HG02973 (cell line): ENCODE measurements around the gene SDC3.

ENCODE experiments used
- ATAC-seq: cut with Tn5 transposase; IDR thresholded peaks from one replicate; pipeline ENCODE4 v1.9.1; 2021; ENCODE audit warnings: moderate library complexity; ENCODE audit not compliant: unreplicated experiment

The SDC3 gene

DNA sequence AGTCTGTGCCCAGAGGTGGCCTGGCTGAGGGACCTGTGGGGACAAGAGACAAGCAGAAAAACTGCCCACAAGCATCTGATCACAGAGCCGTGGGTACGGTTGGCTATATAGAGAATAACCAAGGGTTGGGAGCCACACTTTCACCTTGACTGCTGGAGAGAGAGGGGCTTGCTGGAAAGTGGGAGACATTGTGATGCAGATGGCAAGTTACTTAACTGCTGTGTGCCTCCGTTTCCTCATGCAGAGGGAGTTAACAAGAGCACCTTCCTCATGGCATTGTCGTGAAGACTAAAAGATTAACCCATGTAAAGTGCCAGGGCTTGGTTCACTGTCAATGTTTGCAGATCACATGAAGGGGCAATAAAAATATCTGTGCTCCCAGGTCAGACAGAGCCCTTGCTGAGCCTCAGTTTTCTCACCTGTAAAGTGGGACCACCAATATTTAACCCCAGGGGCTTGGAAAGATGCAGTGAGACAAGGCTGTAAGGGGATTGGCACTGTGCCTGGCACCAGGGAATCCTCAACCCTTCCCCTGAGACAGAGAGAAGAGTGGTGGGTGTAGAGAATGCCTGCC is 52.8 kb downstream of the SDC3 start:
- ATAC-seq, result no peak

GRCh38 chr1:30853350-30853749 is 55.2 kb downstream of the SDC3 start:
- ATAC-seq, result no peak

DNA sequence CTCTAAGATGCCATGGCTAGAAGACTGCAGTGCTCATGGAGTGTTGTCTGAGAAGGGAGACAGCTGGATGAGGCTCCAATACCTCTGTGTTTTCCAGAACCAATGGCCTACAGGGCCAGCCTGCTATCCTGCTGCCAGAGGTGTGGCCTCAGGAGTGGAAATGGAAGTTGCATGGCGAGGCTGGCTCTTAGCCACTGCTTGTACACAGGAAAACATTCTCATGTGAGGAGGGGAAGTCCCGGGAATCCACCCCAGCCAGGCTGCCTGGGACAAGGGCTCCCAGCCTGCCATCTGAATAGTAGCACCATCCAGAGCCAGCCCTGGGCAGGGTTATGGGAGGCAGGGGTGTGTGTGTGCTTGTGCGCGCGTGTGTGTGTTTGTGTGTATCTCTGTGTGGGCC is 56.5 kb downstream of the SDC3 start:
- no peak for ATAC-seq

- no peak for ATAC-seq
These were observed 57.3 kb downstream of the SDC3 start for GRCh38 chr1:30851286-30851685.

- ATAC-seq, result no peak
These were observed 58.0 kb downstream of the SDC3 start for GRCh38 chr1:30850607-30851006.

GRCh38 chr1:30848130-30848529 is 60.4 kb downstream of the SDC3 start:
- ATAC-seq, result no peak

DNA sequence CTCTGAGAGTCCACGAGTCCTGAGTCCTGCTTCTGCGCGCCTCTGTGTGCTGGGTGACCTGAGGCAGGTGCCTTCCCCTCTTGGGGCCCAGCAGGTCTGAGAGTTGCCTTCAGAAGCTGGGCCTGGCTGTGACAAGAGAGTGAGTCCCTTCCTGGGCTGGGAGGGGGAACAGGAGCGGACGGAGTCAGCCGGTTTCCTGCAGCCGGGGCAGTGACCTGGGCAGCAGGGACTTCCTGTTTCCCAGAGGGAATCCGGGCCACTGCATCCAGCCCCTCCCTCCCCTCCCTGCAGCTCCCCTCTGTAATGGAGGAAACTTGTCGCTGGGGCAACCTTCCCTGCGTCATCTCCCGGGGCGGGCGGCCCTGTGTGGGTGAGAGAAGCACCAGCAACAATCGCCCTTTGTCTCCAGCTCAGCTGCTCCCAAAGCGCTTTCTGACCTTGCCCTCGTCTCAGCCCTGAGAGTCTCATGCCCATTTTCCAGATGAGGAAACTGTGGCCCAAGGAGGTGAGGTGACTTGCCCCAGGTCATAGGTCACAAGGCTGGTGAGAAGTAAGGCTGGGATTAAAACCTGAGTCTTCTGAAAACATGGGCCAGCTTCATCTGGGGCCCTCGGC is 61.1 kb downstream of the SDC3 start:
- ATAC-seq, result no peak

DNA sequence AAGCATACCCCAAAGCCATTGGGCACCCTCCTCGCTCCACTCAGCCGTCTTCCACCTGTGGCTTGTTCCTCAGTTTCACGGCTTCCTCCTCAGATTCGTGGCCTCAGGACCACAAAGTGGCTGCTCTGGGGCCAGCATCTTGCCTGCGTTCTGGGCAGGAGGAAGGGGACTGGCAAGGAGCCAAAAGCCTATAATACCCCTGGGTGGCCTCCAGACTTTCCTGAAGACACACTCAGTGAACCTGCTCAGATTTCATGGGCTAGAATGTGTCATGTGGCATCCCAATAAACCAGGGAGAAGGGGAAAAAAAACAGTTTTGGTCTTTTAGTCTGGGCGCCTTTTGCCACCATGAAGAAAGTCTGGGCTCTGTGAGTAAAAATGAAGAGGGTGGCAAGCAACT is 62.0 kb downstream of the SDC3 start:
- no peak for ATAC-seq

DNA sequence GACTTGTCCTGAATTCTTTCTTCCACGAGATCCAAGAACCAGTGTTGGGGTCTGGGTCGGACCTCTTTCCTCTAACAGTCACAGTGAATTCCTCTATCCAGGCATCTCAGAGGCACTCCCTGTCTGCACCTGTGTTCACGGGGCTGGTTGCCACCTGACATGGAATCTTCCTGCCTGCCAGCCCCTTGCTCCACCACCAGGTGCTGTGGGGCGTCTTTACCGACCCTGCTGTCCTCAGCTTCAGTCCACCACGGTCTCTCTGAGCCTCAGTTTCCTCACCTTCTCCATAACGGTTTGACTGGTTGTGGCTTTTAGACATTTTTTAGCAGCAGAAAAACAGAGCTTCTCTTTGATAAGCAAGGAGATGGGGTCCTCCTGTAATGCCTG is 62.7 kb downstream of the SDC3 start:
- ATAC-seq, result no peak

GRCh38 chr1:30845237-30845903 is 63.2 kb downstream of the SDC3 start:
- no peak for ATAC-seq

DNA sequence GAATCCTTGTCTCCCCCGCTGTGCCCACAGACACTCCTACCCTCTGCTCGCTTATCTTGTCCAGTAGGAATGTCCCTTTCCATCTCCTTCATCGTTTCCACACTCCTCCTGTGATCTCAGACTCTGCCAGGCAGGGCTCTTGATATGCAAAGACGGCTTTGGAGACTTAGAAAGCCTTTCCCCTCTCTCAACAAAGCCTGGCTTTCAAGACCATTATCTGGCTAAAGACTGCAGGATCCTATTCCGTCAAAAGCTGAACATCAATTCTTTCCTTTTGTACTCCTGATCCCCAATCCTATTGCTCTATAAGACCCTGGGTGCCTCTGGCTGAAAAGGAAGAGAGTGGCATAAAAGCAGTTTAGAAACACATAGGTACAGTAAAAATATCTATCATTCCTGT is 63.9 kb downstream of the SDC3 start:
- no peak for ATAC-seq

DNA sequence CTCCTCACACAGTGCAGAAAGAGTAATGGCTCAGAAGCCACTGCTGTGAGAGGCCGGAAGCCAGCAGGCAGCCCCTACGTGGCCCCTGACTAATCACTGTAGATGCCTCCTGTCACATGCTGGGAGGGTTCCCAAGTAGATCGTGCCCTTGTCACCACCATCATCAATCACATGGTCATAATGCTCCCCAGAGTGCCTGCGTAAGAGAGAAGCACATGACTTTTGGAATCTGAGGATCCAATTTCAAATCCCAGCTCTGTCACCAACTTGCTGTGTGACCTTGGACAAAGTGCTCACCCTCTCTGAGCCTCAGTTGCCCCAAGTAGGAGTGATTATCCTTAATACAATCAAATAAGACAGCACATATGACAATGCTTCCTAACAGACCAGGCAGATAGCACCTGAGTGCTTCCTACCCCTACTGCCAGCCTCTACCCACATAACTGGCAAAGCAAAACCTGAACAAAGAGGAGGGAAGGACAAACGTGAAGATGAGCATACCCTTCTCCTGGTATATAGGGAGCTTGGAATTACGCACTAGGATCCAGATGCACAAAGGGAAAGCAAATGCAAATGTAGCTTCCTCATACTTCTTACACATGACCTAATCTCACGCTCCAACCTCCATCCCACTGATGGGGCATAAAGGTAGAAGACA is 65.7 kb downstream of the SDC3 start:
- no peak for ATAC-seq

GRCh38 chr1:30840904-30841598 is 67.5 kb downstream of the SDC3 start:
- no peak for ATAC-seq

- ATAC-seq, result no peak
These were observed 68.7 kb downstream of the SDC3 start for GRCh38 chr1:30839827-30840359.

DNA sequence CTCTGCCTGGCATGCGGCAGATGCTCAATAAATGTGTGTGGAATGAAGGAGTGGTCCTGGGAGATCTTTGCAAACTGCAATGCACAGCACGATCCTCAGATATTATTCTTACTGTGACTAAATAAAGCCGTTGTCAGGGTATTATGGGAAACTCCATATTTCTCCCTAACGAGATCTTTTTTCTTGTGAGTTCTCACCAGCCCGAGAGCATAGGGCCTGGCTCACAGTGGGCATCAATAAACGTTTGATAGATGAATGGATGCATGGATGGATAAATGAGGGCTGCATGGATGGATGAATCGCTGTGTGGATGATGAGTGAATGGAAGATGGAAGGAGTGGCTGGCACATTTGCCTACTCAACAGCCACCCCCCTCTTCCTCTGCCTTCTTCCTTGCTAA is 69.6 kb downstream of the SDC3 start:
- ATAC-seq, result no peak

DNA sequence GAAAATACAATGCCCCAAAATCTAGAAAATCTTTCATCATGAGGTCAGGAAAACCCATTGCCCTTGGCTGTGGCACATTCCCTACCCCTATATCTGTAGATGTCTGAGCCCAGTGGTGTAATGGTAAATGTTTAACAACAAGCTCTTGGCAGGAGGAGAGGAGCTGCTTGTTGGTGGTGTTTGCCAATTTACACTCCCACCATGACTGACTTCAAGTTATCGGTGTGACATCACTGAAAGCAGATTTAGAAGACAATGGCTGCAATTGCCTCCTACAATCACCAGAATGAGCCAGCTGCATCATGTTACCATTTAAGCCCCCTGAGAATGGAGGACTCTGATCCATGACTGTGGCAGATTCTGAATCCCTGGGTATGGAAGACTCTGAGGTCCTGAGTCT is 70.9 kb downstream of the SDC3 start:
- ATAC-seq, result no peak

DNA sequence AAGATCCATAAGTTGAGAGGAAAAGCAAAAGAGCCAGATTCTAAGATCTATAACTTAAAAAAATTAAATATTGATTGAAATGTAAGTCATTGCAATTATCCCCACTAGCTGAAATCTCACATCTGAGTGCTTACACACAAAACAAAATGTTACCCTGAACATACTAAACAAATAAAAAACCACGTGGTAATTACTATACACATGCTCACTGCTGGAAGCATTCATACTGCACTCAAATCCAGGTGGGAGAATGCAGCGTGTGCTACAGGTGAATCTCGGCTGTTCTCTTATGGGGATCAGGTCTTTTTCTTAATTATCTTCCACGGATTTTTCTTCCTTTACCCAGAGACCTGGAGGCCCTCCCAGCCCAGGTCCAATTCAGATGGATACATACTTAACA is 74.3 kb downstream of the SDC3 start:
- ATAC-seq, result no peak

DNA sequence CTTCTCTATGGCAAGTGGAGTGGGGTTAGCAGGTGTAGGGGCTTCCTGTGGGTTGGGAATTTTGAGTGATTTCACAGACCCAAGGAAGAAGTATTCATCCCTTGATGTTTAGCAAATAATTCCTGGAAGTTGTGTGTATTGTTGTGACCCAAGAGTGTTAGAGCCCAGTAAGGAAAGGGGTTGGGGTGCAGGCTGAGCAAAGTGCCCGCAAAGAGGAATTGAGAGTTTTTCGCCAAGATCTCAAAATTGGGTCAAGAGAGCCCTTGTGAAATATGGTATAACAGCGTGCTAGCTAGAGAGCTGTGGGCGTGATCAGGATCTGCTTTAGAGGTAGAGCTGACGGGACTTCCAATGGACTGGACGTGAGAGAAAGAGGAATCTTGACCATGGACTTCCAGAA is 78.0 kb downstream of the SDC3 start:
- ATAC-seq, result no peak

DNA sequence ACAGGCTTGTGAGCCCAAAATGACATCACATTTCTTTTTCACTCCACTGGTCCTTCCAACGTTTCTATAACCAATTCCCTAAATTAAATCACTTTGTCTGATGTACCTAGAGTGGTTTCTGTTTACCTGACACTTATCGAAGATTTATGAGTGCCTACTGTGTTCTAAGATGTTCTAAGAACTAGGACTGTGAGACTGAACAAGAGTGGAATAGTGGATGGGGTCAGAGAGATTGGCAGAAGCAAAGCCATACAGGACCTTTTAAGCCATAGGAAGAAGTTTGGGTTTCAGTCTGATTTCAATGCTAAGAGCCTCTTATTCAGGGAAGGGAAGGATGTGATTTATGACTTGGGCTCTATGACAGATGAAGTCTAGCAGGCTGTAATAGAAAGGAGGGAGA is 78.7 kb downstream of the SDC3 start:
- ATAC-seq, result no peak

DNA sequence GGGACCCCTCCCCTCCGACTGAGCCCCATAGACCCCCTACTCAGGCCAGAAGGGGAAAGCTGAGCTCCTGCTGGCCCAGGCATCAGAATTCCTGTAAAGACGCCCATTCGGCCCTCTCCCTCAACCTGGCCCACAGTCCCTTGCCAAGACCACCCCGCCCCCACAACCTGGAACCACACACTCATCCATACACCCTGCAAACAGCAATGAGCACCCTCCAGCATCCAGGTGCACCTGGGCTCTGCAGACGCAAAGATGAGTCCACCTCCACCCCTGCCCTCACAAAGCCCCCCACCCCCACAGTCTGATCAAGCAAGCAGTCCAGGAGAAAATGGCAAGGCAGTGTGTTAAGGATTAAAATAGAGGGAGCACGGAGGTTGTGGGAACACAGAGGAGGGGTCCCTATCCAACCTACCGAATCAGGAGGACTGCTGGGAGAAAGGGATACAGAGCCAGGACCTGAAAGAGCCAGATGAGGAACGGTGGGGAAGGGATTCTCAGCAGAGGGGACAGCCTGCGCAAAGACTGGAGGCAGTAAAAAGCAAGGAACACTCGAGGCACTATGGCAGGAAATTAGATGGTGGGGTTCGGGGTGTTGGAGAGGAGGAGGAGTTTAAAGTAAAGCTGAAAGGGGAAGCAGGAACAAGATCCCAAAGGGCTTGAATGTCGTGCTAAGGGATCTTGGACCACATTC is 83.7 kb downstream of the SDC3 start:
- ATAC-seq, result no peak
